K562 (cell line): ENCODE measurements around the gene SAFB. TPM values are rescaled to one million over a fixed set of nuclear protein-coding genes. Genes with fewer than 3 reads are reported as not detected.

Source experiments
- ARID3B ChIP-seq: fragments of 250-450 bp; sonication (Bioruptor Pico); IDR thresholded peaks from 2 replicates; pipeline ENCODE4 v1.4.0; 2020; ENCODE audit warnings: borderline replicate concordance
- BCOR ChIP-seq: fragments of 450-650 bp; IDR thresholded peaks from 2 replicates; pipeline ENCODE4 v1.6.1; 2016
- CREB5 ChIP-seq: fragments of 250-450 bp; sonication (Bioruptor Pico); IDR thresholded peaks from 2 replicates; pipeline ENCODE4 v1.5.0; 2020; ENCODE audit warnings: mild to moderate bottlenecking
- DPF2 ChIP-seq: fragments of 450-650 bp; IDR thresholded peaks from 2 replicates; pipeline ENCODE4 v1.6.1; 2016
- FOXP1 ChIP-seq: sonication (generic); formaldehyde crosslinking; IDR thresholded peaks from 2 replicates; pipeline ENCODE4 v1.8.0; 2022; ENCODE audit warnings: mild to moderate bottlenecking, missing genetic modification reagents
- GABPB1 ChIP-seq: sonication (generic); formaldehyde crosslinking; IDR thresholded peaks from 2 replicates; pipeline ENCODE4 v1.8.0; 2022; ENCODE audit warnings: mild to moderate bottlenecking, missing genetic modification reagents
- HDAC2 ChIP-seq: fragments of 450-650 bp; IDR thresholded peaks from 2 replicates; pipeline ENCODE4 v1.6.1; 2016; ENCODE audit warnings: mild to moderate bottlenecking
- HIVEP1 ChIP-seq: fragments of 250-450 bp; sonication (Bioruptor Pico); IDR thresholded peaks from 2 replicates; pipeline ENCODE4 v1.4.0; 2020; ENCODE audit warnings: mild to moderate bottlenecking
- LCOR ChIP-seq: sonication (generic); formaldehyde crosslinking; IDR thresholded peaks from 2 replicates; pipeline ENCODE4 v1.8.0; 2022; ENCODE audit warnings: mild to moderate bottlenecking, missing genetic modification reagents
- MYBL2 ChIP-seq, 2 experiments: fragments of 450-650 bp in 1 of 2; sonication (generic) in 1 of 2; formaldehyde crosslinking in 1 of 2; IDR thresholded peaks; 2 replicates each; pipeline versions ENCODE4 v1.6.1 to v1.8.1; 2017 to 2022; ENCODE audit warnings: borderline replicate concordance in 1 of 2, inconsistent platforms in 1 of 2, low read depth in 1 of 2, mild to moderate bottlenecking in 1 of 2, missing genetic modification reagents in 1 of 2, moderate library complexity in 1 of 2
- NFRKB ChIP-seq: fragments of 450-650 bp; IDR thresholded peaks from 2 replicates; pipeline ENCODE4 v1.6.1; 2016; ENCODE audit warnings: low read depth
- NR3C1 ChIP-seq: sonication (generic); formaldehyde crosslinking; IDR thresholded peaks from 2 replicates; pipeline ENCODE4 v1.8.1; 2022; ENCODE audit warnings: missing genetic modification reagents
- PHF8 ChIP-seq: fragments of 200-600 bp; sonication (generic); IDR thresholded peaks from 2 replicates; pipeline ENCODE4 v1.6.1; 2012; ENCODE audit warnings: mixed run types, mild to moderate bottlenecking, inconsistent platforms, low read length, moderate library complexity, borderline replicate concordance
- POLR2B ChIP-seq: fragments of 450-650 bp; IDR thresholded peaks from 2 replicates; pipeline ENCODE4 v1.6.1; 2018; ENCODE audit warnings: low read depth; ENCODE audit not compliant: partially characterized antibody
- SAP30 ChIP-seq: fragments of 200-600 bp; sonication (generic); IDR thresholded peaks from 2 replicates; pipeline ENCODE4 v1.6.1; 2012; ENCODE audit warnings: borderline replicate concordance, low read depth, mild to moderate bottlenecking, moderate library complexity, low read length, control low read depth, inconsistent platforms; ENCODE audit not compliant: insufficient read depth, poor library complexity, severe bottlenecking
- SMARCA5 ChIP-seq: fragments of 450-650 bp; IDR thresholded peaks from 2 replicates; pipeline ENCODE4 v1.6.1; 2016
- STAT5B ChIP-seq: fragments of 250-450 bp; sonication (Bioruptor Pico); IDR thresholded peaks from 2 replicates; pipeline ENCODE4 v1.8.0; 2021; ENCODE audit warnings: mild to moderate bottlenecking, inconsistent platforms
- TARDBP ChIP-seq: fragments of 450-650 bp; IDR thresholded peaks from 2 replicates; pipeline ENCODE4 v1.6.1; 2016
- ZBTB2 ChIP-seq: fragments of 450-650 bp; IDR thresholded peaks from 2 replicates; pipeline ENCODE4 v1.6.1; 2016; ENCODE audit warnings: antibody characterized with exemption
- ZNF124 ChIP-seq: sonication (generic); formaldehyde crosslinking; IDR thresholded peaks from 2 replicates; pipeline ENCODE4 v1.8.1; 2022; ENCODE audit warnings: missing genetic modification reagents
- ZNF3 ChIP-seq: fragments of 250-450 bp; sonication (Bioruptor Pico); IDR thresholded peaks from 2 replicates; pipeline ENCODE4 v1.5.0; 2021; ENCODE audit warnings: mild to moderate bottlenecking, moderate library complexity
- polyA plus RNA-seq, 8 experiments: library from polyadenylated mRNA; depleted of rRNA in 4 of 8; stranded (reverse) in 5 of 8; unstranded in 3 of 8; fragments of >200 nt; fragmentation: Nextera tagmentation in 2 of 8; fragmentation: Illumina TruSeq in 1 of 8; extraction: Ambion mirVana in 2 of 8; extraction: Trizol in 1 of 8; gene quantifications; 2 replicates each; pipeline versions ENCODE4 v1.2.1 to v1.2.3, GENCODE V29; 2011 to 2014; ENCODE audit warnings: inconsistent platforms in 1 of 8, missing spikeins in 1 of 8
- total RNA-seq, 7 experiments: library from RNA; depleted of rRNA in 6 of 7; stranded (reverse); fragments of >200 nt in 6 of 7; fragmentation: Illumina TruSeq in 2 of 7; extraction: Trizol in 2 of 7; gene quantifications; 2 replicates each; pipeline versions ENCODE4 v1.2.1 to v1.2.3, GENCODE V29; 2011 to 2021; ENCODE audit warnings: low replicate concordance in 1 of 7
- TF ChIP-seq, protein P1 (sequence below): fragments of 450-650 bp; IDR thresholded peaks from 2 replicates; pipeline ENCODE4 v1.7.0; 2016; ENCODE audit warnings: borderline replicate concordance
- TF ChIP-seq, protein P2 (sequence below): IDR thresholded peaks from 2 replicates; pipeline ENCODE4 v1.6.1; 2014; ENCODE audit warnings: antibody characterized with exemption

Gene SAFB
- total and polyA plus RNA-seq, 9 of the 15 experiments (the other 6 are each of a cell fraction or from before 2014, with no cell fraction given), result 1.1 to 151 (median 83.1) TPM

GRCh38 chr19:5680084-5680436, 57.2 kb downstream of the SAFB start (continued):
- TF ChIP-seq MYBL2 (IDR thresholded peaks at IDR 0.05; ENCODE audit: low read depth), result no peak
- no peak for TF ChIP-seq MYBL2 (CRISPR knock-in tag; IDR thresholded peaks at IDR 0.05; ENCODE audit: borderline replicate concordance)
- no peak for TF ChIP-seq ARID3B (CRISPR knock-in tag)
- TF ChIP-seq POLR2B, result peak; percentile 81
- peak; percentile 83 for TF ChIP-seq HDAC2
- TF ChIP-seq, protein P1, sequence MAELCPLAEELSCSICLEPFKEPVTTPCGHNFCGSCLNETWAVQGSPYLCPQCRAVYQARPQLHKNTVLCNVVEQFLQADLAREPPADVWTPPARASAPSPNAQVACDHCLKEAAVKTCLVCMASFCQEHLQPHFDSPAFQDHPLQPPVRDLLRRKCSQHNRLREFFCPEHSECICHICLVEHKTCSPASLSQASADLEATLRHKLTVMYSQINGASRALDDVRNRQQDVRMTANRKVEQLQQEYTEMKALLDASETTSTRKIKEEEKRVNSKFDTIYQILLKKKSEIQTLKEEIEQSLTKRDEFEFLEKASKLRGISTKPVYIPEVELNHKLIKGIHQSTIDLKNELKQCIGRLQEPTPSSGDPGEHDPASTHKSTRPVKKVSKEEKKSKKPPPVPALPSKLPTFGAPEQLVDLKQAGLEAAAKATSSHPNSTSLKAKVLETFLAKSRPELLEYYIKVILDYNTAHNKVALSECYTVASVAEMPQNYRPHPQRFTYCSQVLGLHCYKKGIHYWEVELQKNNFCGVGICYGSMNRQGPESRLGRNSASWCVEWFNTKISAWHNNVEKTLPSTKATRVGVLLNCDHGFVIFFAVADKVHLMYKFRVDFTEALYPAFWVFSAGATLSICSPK, result 0 out of 2 replicates have a peak, but pooled peaks have one; percentile 39
- TF ChIP-seq PHF8, result peak; percentile 87
- TF ChIP-seq NFRKB, result 0 out of 2 replicates have a peak, but pooled peaks have one; percentile 64
- peak; percentile 59; the same call in 1 of the 2 replicates for TF ChIP-seq CREB5
- 0 out of 2 replicates have a peak, but pooled peaks have one; percentile 27 for TF ChIP-seq HIVEP1 (CRISPR knock-in tag)
- TF ChIP-seq STAT5B (CRISPR knock-in tag), result no peak
- TF ChIP-seq DPF2, result 0 out of 2 replicates have a peak, but pooled peaks have one; percentile 29
- TF ChIP-seq ZNF124, result no peak
- peak; percentile 73; the same call in 1 of the 2 replicates for TF ChIP-seq ZBTB2
- peak; percentile 76 for TF ChIP-seq SAP30
- TF ChIP-seq, protein P2, sequence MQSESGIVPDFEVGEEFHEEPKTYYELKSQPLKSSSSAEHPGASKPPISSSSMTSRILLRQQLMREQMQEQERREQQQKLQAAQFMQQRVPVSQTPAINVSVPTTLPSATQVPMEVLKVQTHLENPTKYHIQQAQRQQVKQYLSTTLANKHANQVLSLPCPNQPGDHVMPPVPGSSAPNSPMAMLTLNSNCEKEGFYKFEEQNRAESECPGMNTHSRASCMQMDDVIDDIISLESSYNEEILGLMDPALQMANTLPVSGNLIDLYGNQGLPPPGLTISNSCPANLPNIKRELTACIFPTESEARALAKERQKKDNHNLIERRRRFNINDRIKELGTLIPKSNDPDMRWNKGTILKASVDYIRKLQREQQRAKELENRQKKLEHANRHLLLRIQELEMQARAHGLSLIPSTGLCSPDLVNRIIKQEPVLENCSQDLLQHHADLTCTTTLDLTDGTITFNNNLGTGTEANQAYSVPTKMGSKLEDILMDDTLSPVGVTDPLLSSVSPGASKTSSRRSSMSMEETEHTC, result no peak
- no peak for TF ChIP-seq ZNF3
- TF ChIP-seq LCOR, result no peak
- TF ChIP-seq BCOR, result peak; percentile 98
- TF ChIP-seq TARDBP, result peak; percentile 79; the same call in 1 of the 2 replicates
- no peak for TF ChIP-seq NR3C1
- no peak for TF ChIP-seq FOXP1 (CRISPR knock-in tag)
- TF ChIP-seq SMARCA5, result 0 out of 2 replicates have a peak, but pooled peaks have one; percentile 40
- no peak for TF ChIP-seq GABPB1 (CRISPR knock-in tag)
